Measurements from ENCODE around the gene TBC1D3E.
"Not testable (repeated sequence)": the region's sequence is repeated elsewhere in the genome, so short reads cannot be mapped to it uniquely, and the experiment has no call there.

Gene TBC1D3E

DNA sequence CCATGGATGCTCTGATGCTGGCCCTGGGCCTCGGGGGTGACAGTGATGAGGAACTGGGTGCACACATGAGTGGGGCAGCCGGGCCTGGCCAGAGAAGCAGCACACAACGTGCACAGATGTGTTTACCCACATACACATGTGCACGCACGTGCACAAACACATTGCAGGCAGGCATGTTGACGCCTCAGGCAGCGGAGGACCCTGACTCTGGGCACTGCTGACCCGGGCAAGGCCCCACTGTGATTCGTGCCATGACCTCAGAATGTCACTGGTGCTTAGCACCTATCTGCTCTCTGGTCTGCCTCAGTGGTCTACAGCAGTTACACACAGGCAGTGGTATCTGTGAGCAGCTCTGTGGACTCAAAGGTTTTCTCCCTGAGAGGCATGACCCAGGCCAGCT, at the start of gene TBC1D3E:
Gene TBC1D3E, plus strand, starts transcription at position 301 of the 400 bp plus-strand sequence. CDS start 1,545 bp downstream, outside the sequence.
- DNase-seq (ENCODE audit: low read depth); H3K4me3 ChIP-seq (ENCODE audit: low read depth, low read length); in situ Hi-C loops (cut with HindIII; ENCODE audit: low sequenced_read_pairs): not testable (repeated sequence)

DNA sequence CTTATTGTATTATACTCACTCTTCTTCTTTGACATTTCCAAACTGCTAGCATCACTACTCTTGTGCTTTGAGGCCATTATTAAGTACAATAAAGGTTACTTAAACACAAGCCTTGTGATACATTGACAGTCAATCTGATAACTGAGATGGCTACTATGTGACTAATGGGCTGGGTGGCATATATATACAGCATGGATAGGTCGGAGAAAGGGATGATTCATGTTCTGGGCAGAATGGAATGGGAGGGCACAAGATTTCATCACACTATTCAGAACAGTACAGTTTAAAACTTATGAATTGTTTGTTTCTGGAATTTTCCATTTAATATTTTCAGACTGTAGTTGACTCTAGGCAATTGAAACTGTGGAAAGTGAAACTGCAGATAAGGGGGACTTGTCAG, 40.4 kb upstream of the TBC1D3E start:
- H3K4me3 ChIP-seq (ENCODE audit: low read depth, low read length); DNase-seq (ENCODE audit: low read depth); in situ Hi-C loops (cut with HindIII; ENCODE audit: low sequenced_read_pairs): not testable (repeated sequence)

DNA sequence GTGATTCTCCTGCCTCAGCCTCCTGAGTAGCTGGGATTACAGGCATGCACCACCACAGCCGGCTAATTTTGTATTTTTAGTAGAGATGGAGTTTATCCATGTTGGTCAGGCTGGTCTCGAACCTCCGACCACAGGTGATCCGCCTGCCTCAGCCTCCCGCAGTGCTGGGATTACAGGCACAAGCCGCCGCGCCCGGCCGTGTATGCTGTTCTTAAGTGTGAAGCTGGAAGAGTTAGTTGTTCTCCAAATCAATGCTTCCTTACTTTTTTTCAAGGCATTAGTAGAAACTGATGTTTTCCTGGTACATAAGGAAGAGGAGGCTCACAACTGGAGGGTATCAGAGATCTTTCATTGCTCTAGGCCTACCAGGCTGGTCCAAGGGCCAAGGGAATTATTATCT, 39.6 kb upstream of the TBC1D3E start:
- DNase-seq (ENCODE audit: low read depth); H3K4me3 ChIP-seq (ENCODE audit: low read depth, low read length); in situ Hi-C loops (cut with HindIII; ENCODE audit: low sequenced_read_pairs): not testable (repeated sequence)

DNA sequence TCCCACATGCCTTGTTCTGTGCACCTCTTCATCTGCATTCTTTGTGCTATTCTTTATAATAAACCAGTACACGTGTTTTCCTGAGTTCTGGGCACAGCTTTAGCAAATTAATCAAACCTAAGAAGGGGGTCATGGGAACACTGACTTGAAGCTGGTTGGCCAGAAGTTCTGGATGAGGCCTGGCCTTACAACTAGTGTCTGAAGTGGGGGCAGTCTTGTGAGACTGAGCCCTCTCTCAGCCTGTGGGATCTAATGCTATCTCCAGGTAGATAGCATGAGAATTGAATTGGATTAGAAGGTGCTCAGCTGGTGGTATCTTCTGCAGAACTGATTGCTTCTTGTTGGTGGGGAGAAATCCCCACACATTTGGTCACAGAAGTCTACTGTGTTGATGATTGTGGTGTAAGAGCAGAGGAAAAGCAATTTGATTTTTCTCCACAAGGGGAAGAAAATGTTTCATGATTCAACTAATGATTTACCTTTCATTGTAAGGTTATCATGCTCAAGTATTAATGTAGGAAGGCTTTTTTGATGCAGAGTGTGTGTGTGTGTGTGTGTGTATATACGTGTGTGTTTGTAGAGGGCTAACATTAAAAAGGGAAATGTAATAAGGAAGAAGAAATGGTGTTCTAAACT, 33.6 kb upstream of the TBC1D3E start:
- in situ Hi-C loops (cut with HindIII; ENCODE audit: low sequenced_read_pairs): not testable (repeated sequence)

DNA sequence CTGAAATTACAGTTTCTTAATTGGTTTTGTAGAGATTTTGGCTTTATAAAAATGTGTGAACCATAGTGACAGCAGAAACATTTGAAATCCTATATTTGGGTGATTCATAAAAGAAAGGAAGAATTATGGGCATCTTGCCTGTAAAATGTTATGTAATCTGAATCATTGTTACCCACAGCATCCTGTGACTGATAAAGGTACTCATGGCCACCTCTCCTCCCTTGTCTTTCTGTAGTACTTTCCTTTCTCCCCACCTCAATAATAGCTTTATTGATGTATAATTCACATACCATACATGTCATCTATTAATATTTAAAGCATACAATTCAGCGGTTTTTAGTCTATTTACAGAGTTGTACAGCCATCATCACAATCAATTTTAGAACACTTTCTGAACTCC, 28.5 kb upstream of the TBC1D3E start:
- in situ Hi-C loops (cut with HindIII; ENCODE audit: low sequenced_read_pairs); H3K4me3 ChIP-seq (ENCODE audit: low read depth, low read length); DNase-seq (ENCODE audit: low read depth): not testable (repeated sequence)

More for the DNA sequence above, 33.6 kb upstream of the TBC1D3E start:
- DNase-seq (ENCODE audit: low read depth); H3K4me3 ChIP-seq (ENCODE audit: low read depth, low read length): not testable (repeated sequence)

DNA sequence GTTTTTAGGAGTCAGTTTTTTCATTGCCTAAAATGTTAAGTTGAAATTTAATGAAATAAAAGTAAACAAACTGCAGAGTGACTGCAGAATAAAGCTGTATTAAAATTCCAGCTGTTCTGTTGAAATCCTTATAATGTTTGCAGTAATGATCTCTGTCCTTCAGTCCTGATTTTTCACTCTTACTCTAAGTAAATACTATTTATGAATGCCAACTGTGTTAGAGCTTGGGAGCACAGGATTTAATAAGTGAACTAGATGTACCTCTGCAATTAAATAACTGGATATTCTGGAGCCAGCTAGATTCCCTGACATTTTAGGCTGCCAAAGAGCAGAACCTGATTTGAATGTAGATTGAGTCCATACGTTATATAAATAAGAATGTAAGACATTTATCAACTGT, 7.9 kb upstream of the TBC1D3E start:
- H3K4me3 ChIP-seq (ENCODE audit: low read depth, low read length); in situ Hi-C loops (cut with HindIII; ENCODE audit: low sequenced_read_pairs); DNase-seq (ENCODE audit: low read depth): not testable (repeated sequence)

DNA sequence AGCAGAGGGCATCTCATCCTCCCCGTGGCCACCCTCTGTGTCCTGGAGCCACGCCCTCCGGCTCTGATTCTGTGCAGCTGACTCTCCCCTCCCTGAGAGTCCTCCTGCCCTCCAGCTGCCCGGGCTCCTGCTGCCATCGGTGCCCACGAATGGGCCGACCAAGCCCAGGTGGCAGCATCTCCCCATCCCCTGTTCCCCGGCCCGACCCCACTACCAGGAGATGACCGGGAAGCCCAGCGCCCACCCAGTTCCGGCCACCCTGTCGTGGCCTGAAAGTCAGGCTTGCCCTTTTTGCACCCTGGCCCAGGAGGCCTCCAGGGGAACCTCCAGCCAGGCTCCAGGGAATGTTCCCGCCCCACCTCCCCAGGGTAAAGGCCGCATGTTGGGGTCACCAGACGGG, 7.1 kb downstream of the TBC1D3E start:
- DNase-seq (ENCODE audit: low read depth); in situ Hi-C loops (cut with HindIII; ENCODE audit: low sequenced_read_pairs); H3K4me3 ChIP-seq (ENCODE audit: low read depth, low read length): not testable (repeated sequence)
